HG02623 (cell line): ENCODE data around the gene CACNG8.
"Not testable (repeated sequence)": the region's sequence is repeated elsewhere in the genome, so short reads cannot be mapped to it uniquely, and the experiment has no call there.

Experiments used
- ATAC-seq: cut with Tn5 transposase; IDR thresholded peaks from one replicate; pipeline ENCODE4 v1.9.1; 2021; ENCODE audit warnings: moderate library complexity; ENCODE audit not compliant: unreplicated experiment

CACNG8 gene

GRCh38 chr19:53962887-53963431 lies at the start of gene CACNG8:
CACNG8 (plus strand) TSS chr19:53962937.
- ATAC-seq = no peak

DNA sequence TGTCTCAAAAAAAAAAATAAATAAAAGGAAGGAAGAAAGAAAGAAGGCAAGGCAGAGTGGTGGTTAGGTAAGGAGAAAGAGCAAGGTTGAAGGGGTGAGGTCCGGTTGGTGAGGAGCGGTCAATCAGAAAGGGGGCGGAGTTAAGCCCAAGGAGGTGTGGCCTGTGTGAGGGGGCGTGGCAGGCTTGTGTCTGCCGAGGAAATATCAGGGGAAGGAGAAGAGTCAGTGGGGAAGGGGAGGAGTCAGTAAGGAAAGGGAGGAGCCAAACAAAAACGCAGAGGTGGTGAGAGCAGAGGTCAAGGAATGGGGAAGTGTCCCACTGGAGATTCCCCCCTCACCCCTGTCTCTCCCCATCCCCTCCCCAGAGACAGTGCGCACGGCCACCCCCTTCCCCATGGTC lies 47.7 kb upstream of the CACNG8 start:
- ATAC-seq = no peak

DNA sequence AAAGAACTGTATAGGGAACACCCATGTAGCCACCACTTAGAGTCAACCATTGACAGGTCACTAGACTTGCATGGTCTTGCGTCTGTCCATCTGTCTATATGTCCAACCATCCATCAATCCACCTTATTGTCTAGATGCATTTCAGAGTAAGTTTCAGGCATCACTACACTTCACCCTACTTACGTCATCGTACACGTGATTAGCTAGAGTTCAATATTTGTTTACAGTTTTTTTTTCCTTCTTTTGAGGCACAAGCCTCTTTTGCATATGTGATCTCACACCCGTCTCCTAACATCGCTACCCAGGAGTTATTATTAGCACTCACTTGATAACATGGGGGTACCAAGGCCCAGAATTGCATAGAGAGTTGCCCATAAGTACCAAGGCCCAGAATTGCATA lies 46.7 kb upstream of the CACNG8 start:
- ATAC-seq = no peak

GRCh38 chr19:53917356-53917755 lies 45.4 kb upstream of the CACNG8 start:
- ATAC-seq = no peak

DNA sequence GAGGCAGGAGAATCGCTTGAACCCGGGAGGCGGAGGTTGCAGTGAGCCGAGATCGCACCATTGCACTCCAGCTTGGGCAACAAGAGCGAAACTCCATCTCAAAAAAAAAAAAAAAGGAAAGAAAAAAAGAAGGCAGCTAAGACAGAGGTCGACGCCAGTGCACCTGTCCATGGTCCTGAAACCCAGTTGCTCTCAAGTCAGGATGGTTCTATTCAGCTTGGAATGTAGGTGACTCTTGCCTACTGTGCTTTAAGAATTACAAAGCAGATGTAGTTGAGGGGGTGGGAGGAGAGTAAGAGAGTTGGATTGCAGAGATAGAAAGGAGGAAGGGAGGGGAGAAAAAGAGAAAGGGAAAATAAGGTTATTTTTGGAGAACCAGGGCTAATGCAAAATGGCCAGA lies 35.0 kb upstream of the CACNG8 start:
- ATAC-seq = no peak

GRCh38 chr19:53936029-53936428 lies 26.7 kb upstream of the CACNG8 start:
- ATAC-seq = no peak

- no peak for ATAC-seq
Observed at GRCh38 chr19:53942001-53942786, 20.5 kb upstream of the CACNG8 start.

DNA sequence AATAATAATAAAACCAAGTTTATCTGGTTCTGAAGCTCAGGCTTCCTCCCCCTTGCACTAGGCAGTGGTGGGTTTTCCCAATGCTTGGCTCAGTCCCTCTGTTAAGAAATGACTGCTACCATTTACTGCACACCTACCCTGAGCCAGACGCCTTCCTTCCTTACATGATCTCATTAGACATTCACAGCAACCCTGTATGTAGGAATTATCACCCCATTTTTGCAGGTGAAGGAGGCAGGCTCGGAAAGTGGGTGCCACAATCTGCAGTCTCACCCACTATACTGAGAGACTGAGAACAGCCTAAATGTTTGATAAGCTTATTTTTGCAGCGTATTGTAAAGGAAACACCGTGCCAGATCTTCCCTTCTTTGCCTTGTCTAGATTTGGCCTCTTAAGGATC lies 18.3 kb upstream of the CACNG8 start:
- no peak for ATAC-seq

DNA sequence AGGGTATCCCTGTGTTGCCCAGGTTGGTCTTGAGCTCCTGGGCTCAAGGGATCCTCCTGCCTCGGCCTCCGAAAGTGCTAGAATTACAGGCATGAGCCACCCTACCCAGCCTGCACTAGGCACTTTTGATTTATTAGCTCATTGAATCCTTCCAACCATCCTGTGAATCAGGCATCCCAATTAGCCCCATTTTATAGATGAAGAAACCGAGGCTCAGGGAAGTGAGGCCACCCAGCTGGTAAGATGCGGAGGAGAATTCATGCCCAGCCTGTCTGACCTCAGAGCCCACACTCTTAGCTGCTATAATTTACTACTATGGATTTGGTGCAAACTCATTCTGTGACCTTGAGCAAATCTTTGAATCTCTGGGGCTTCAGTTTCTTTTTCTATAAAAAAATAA lies 17.8 kb upstream of the CACNG8 start:
- ATAC-seq = no peak

GRCh38 chr19:53945441-53945840 lies 17.3 kb upstream of the CACNG8 start:
- no peak for ATAC-seq

- ATAC-seq = no peak
Observed at GRCh38 chr19:53945998-53946397, 16.7 kb upstream of the CACNG8 start.

DNA sequence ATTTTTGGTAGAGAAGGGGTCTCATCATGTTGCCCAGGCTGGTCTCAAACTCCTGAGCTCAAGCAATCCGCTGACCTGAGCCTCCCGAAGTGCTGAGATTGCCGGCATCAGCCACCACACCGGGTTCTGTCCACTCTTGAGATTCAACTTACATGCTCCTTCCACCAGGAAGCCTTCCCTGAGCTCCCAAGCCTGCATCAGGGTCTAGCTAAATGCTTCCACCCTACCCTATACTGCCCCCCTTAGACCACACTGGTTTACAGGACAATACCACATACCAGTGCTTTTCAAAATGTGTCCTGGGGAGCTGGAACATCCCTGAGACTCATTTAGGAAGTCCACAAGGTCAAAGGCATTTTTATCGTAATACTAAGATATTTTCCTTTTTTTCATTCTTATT lies 15.1 kb upstream of the CACNG8 start:
- no peak for ATAC-seq

GRCh38 chr19:53948611-53949010 lies 14.1 kb upstream of the CACNG8 start:
- not testable (repeated sequence) for ATAC-seq

- no peak for ATAC-seq
Observed at GRCh38 chr19:53951436-53951835, 11.3 kb upstream of the CACNG8 start.

- no peak for ATAC-seq
Observed at GRCh38 chr19:53951947-53952346, 10.8 kb upstream of the CACNG8 start.

DNA sequence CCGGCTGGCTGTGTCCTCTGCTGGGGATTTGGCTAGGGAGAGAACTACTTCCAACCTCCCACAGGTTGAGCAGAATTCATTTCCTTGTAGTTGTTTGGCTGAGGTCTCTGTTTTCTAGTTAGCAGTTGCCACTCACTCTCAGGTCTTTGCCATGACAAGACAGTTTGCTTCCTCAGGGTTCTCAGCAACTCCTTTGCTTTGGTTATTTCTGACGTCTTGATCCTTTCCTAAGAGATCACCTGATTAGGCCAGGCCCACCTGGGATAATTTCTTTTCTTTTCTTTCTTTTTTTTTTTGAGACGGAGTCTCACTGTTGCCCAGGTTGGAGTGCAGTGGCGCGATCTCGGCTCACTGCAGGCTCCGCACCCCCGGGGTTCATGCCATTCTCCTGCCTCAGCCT lies 9.4 kb upstream of the CACNG8 start:
- no peak for ATAC-seq

DNA sequence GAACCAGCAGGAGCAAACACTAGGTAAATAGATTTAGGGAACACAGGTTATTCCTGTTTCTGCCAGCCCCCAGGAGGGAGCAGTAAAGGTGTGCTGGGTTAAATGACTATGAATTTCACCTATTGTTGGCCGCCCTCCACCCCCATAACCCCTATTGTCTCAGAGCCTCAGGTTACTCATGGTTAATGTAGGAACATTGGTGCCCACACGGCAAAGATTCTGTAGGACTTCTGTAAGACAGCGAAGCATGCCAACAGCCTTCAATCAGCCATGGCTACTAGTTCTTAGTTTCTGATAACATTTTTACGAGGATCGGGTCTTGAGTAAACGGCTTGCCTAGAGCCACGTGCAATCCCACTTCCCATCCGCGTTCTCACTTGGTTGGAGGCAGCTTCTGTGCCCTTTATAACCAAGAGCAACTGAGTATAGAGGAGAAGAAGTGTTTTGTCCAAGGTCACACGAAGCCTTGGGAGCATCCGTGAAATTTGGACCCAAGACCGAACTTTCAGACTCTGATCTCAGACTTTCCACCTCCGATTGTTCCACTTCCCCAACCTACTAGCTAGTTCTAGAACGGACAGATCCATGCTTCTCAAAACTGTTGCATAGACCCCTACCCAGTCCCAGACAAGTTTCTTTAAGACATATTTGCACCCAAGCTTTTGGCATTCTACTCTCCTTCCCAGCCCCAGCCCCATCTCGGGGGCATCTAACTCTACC lies 5.1 kb upstream of the CACNG8 start:
- no peak for ATAC-seq

DNA sequence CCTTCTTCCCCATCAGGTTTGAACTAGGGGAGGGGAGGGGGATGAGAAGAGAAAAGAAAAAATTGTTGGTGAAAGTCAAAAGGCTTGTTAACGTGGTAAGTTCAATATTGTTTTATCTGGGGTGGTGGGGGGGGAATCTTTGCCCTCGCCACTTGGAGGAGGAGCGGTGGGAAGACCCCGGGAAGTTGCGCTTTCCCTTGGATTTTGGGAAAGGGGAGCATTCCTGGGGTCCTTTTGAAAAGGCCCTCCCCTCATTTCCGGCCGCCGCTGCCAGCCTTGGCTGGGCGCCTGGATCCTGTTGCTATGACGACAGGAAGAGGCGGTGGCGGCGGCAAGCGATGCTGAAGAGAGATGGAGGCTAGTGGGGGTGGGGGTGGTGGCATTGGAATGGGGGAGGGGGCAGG lies 4.6 kb upstream of the CACNG8 start:
- no peak for ATAC-seq

DNA sequence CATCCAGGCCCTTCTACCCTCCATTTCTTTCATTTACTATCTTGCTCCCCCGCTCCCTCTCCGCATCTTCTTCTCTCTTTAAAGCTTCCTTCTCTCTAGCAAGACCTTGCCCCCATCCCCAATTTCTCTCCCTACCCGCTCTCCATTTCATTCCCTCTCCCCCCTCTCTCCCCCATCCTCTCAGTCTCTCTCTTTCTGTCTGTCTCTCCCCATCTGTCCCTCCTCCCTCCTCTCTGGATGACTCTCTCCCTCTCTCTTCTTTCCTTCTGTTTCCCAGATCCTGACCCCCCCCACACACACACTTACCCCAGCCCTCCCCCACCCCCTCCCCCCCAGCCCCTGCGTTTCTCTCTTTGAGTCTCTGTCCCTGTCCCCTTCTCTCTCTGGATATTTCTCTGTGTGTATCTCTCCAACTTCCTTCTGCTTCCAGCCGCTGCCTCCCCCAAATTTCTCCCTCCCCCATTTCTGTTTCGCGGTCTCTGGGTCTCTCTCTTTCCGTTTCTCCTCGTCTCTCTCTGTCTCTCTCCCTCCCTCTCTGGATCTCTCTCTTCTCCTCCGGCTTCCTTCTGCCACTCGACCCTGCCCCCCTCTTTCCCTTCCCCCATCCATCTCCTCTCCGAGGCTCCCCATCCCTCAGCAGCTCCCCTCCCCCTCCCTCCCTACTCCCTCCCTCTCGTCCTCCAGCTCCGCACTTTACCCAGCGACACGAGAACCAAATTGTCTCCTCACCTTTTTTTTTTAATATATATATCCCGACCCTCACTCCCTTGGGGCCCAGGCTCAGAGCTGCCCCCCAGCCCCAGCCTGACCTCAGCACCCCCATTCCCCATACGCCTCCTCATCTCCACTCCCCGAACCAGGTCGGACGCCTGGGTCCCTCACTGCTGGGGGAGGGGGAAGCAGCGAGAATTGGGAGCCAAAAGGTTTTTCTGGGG lies 3.6 kb upstream of the CACNG8 start:
- no peak for ATAC-seq

GRCh38 chr19:53960187-53960586 lies 2.5 kb upstream of the CACNG8 start:
- no peak for ATAC-seq

- no peak for ATAC-seq
Observed at GRCh38 chr19:53960886-53961285, 1.9 kb upstream of the CACNG8 start.
